HCT116 (cell line): Measurements from ENCODE around the gene TRIM5.

Source experiments
- ATF3 ChIP-seq: IDR thresholded peaks from 2 replicates; pipeline ENCODE4 v1.6.1; 2012
- CEBPB ChIP-seq: IDR thresholded peaks from 2 replicates; pipeline ENCODE4 v1.6.1; 2012; ENCODE audit warnings: low read depth
- CTCF ChIP-seq, 3 experiments: fragments of 200-600 bp in 1 of 3; sonication (generic) in 1 of 3; IDR thresholded peaks in 2 of 3; conservative IDR thresholded peaks in 1 of 3; 2 replicates each; pipeline ENCODE4 v1.5.1; 2012 to 2017; ENCODE audit warnings: low read depth in 2 of 3, low read length in 2 of 3, antibody characterized with exemption in 1 of 3, borderline replicate concordance in 1 of 3, control low read depth in 1 of 3, mild to moderate bottlenecking in 1 of 3, mixed read lengths in 1 of 3, mixed run types in 1 of 3, moderate library complexity in 1 of 3; ENCODE audit not compliant: insufficient read depth in 1 of 3
- EGR1 ChIP-seq: IDR thresholded peaks from 2 replicates; pipeline ENCODE4 v1.6.1; 2012; ENCODE audit warnings: low read depth
- ELF1 ChIP-seq: IDR thresholded peaks from 2 replicates; pipeline ENCODE4 v1.6.1; 2012; ENCODE audit warnings: low read depth, borderline replicate concordance
- EZH2phosphoT487 ChIP-seq: fragments of 200-600 bp; IDR thresholded peaks from 2 replicates; pipeline ENCODE4 v1.6.1; 2018; ENCODE audit warnings: antibody characterized with exemption, borderline replicate concordance
- JUND ChIP-seq: IDR thresholded peaks from 2 replicates; pipeline ENCODE4 v1.6.1; 2012
- POLR2A ChIP-seq: IDR thresholded peaks from 2 replicates; pipeline ENCODE4 v1.7.0; 2011; ENCODE audit warnings: borderline replicate concordance; ENCODE audit not compliant: insufficient read depth, insufficient read length; ENCODE audit errors: extremely low read depth
- RAD21 ChIP-seq: IDR thresholded peaks from 2 replicates; pipeline ENCODE4 v1.6.1; 2012; ENCODE audit warnings: low read depth, mild to moderate bottlenecking
- SIN3A ChIP-seq: IDR thresholded peaks from 2 replicates; pipeline ENCODE4 v1.6.1; 2012; ENCODE audit warnings: low read depth
- ZFX ChIP-seq: fragments of 450-650 bp; IDR thresholded peaks from 2 replicates; pipeline ENCODE4 v1.6.1; 2017

GRCh38 chr11:5626196-5626595 lies 58.7 kb downstream of the TRIM5 start:
- TF ChIP-seq CTCF (IDR thresholded peaks at IDR 0.05 in 2 of 3, conservative IDR thresholded peaks at IDR 0.05 in 1 of 3; ENCODE audit: borderline replicate concordance in 1 of 3, insufficient read depth in 1 of 3, low read depth in 2 of 3, low read length in 2 of 3): no peak
- no peak for TF ChIP-seq CEBPB
- no peak for TF ChIP-seq POLR2A
- TF ChIP-seq EZH2phosphoT487: no peak
- TF ChIP-seq JUND: no peak
- TF ChIP-seq EGR1: no peak
- TF ChIP-seq ZFX: no peak
- TF ChIP-seq ELF1: no peak
- TF ChIP-seq RAD21: no peak
- no peak for TF ChIP-seq ATF3
- no peak for TF ChIP-seq SIN3A
